T-helper 1 cell treated with Interleukin-12 subunit alpha and Interleukin-12 subunit beta and Interleukin-4 antibody, amounts not matched to agents 30 μg/mL and 1 μg/mL, for 36 hours (primary cell): ENCODE measurements around the gene SUPT4H1.
A peak's percentile ranks its signal among the peaks of the same experiment; 100 is the strongest.
"Not testable (repeated sequence)": the region's sequence is repeated elsewhere in the genome, so short reads cannot be mapped to it uniquely, and the experiment has no call there.

Experiments used
- H3K27ac Mint-ChIP-seq: one replicate; pipeline ENCODE4 v1.8.0; 2021; ENCODE audit warnings: mild to moderate bottlenecking, mixed read lengths
- H3K27me3 Mint-ChIP-seq: one replicate; pipeline ENCODE4 v1.8.0; 2021; ENCODE audit warnings: low read depth, mixed read lengths
- H3K36me3 Mint-ChIP-seq: one replicate; pipeline ENCODE4 v1.8.0; 2021; ENCODE audit warnings: low read depth, mixed read lengths
- H3K4me1 Mint-ChIP-seq: one replicate; pipeline ENCODE4 v1.8.0; 2021; ENCODE audit warnings: low read depth, mixed read lengths
- H3K4me3 Mint-ChIP-seq: one replicate; pipeline ENCODE4 v1.8.0; 2021; ENCODE audit warnings: mild to moderate bottlenecking, moderate library complexity, mixed read lengths
- H3K9me3 Mint-ChIP-seq: one replicate; pipeline ENCODE4 v1.8.0; 2021; ENCODE audit warnings: mixed read lengths

SUPT4H1 gene

GRCh38 chr17:58344047-58344790, 7.8 kb downstream of the SUPT4H1 start:
- H3K4me3 Mint-ChIP-seq: peak overlapping the region; percentile 99

GRCh38 chr17:58343131-58343530, 8.9 kb downstream of the SUPT4H1 start:
- Mint-ChIP-seq H3K9me3 (no peaks in the 10 kb centered on the region), H3K27me3 (no peaks in the 10 kb centered on the region), H3K4me1 (peaks cover 63% of the 10 kb centered on the region), H3K27ac (peak overlapping the region; percentile 94), H3K4me3 (peak overlapping the region; percentile 99), H3K36me3 (peaks cover 80% of the 10 kb centered on the region)

More at GRCh38 chr17:58344047-58344790, 7.8 kb downstream of the SUPT4H1 start:
- H3K4me1 Mint-ChIP-seq: peaks cover 71% of the 10 kb centered on the region
- H3K36me3 Mint-ChIP-seq: peaks cover 83% of the 10 kb centered on the region
- H3K27me3 Mint-ChIP-seq: no peaks in the 10 kb centered on the region
- H3K9me3 Mint-ChIP-seq: no peaks in the 10 kb centered on the region
- H3K27ac Mint-ChIP-seq: peak overlapping the region; percentile 94

DNA sequence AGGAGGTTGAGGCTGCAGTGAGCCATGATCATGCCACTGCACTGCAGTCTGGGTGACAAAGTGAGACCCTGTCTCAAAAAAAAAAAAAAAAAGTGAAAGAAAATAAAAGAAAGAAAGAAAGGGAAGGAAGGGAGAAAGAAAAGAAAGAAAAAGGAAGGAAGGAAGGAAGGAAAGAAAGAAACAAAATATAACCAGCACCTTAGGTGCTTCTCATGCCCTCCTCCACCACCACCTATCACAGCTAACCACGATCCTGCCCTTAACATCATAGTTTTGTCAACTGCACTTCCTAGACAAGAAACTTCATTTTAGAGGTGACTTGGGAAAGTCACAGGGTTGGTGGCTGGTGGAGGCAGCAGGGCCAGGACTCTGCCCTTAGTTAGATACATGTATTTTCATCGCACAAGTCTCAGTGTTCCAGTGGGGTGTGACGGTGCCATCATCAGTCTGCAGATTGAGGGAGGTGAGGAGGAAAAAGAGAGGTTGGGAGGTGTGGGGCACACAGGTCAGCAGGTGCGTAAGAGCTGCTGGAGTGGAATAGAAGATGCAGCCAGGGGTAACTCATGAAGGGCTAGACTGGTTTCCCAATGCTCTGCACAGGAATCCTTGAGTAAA, 10.0 kb downstream of the SUPT4H1 start:
- Mint-ChIP-seq H3K36me3 (peaks cover 71% of the 10 kb centered on the region), H3K4me3 (peak overlapping the region; percentile 99), H3K4me1 (peaks cover 57% of the 10 kb centered on the region)

DNA sequence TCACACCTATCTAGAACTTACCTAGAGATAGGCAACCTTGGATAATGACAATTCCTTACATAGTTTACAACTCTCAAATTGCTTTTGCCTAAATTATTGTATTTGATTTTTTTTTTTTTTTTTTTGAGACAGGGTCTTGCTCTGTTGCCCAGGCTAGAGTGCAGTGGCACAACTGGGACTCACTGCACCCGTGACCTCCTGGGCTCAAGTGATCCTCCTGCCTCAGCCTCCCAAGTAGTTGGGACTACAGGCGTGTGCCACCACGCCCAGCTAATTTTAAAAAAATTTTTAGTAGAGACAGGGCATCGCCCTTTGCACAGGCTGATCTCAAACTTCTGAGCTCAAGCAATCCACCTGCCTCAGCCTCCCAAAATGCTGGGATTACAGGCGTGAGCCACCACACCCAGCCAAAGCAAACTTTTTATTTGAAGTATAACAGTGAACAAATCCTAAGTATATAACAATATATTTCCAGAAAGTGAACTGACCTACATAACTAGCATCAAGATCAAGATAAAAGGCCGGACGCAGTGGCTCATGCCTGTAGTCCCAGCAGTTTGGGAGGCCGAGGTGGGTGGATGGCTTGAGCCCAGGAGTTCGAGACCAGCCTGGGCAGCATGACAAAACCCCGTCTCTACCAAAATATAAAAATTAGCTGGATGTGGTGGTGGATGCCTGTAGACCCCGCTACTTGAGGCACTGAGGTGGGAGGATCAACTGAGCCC, 10.7 kb downstream of the SUPT4H1 start:
- Mint-ChIP-seq H3K27ac (peak overlapping the region; percentile 96), H3K4me1 (peaks cover 60% of the 10 kb centered on the region), H3K36me3 (peaks cover 64% of the 10 kb centered on the region), H3K4me3 (peak overlapping the region; percentile 99)
- not testable (repeated sequence) for H3K9me3 Mint-ChIP-seq, H3K27me3 Mint-ChIP-seq

More for the DNA sequence above, 10.0 kb downstream of the SUPT4H1 start:
- H3K9me3 Mint-ChIP-seq: no peaks in the 10 kb centered on the region
- no peaks in the 10 kb centered on the region for H3K27me3 Mint-ChIP-seq
- peak overlapping the region; percentile 94 for H3K27ac Mint-ChIP-seq

DNA sequence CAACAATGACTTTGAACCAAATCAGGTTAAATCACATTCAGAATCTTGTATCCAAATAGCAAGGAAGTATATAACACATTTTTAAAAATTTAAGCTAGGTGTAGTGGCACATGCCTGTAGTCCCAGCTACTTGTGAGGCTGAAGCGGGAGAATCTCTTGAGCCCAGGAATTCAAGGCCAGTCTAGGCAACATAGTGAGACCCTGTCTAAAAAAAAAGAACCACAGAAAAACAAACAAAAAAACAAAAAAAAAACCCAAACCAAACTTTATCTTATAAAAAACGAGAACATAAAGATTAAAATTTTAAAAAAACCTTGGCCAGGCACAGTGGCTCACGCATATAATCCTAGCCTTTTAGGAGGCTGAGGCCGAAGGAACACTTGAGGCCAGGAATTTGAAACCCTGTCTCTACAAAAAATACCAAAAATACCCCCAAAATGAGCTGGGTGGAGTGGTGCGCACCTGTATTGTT, 11.6 kb downstream of the SUPT4H1 start:
- H3K4me1 Mint-ChIP-seq: peaks cover 60% of the 10 kb centered on the region
- peaks cover 56% of the 10 kb centered on the region for H3K36me3 Mint-ChIP-seq
- no peaks in the 10 kb centered on the region for H3K27me3 Mint-ChIP-seq
- H3K9me3 Mint-ChIP-seq: no peaks in the 10 kb centered on the region
- peak overlapping the region; percentile 99 for H3K4me3 Mint-ChIP-seq
- H3K27ac Mint-ChIP-seq: peak overlapping the region; percentile 96

DNA sequence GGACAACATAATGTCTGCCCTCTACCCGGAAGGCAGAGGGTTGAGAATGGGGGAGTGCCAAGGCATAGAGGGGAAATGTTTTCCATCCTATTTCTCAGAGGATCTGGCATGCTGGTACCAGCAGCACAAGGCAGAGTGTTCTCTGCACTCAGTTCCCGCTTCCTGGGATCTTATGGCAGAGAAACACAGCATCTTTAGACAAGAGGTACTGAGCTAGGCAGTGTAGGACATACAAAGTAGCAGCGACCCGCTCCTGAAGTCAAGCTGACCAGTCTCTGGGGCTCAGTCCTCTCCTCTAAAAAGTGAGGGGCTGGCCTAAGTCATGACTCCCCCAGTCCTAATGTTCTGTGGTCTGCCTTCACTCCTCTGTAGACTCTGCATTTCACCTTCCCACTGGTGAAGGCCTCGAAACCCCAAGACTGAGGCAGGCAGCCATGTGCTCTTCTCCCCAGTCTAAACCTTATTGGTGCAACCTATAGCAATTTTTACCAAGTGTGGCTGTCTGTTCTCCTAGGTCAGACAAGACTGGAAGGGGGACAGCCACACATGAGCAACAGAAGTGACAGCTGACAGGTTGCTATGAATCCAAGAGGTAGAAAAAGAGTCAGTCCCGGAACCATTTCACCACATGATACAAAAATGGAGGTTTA, 12.1 kb downstream of the SUPT4H1 start:
- peaks cover 50% of the 10 kb centered on the region for H3K36me3 Mint-ChIP-seq
- H3K27ac Mint-ChIP-seq: peak overlapping the region; percentile 96
- H3K4me1 Mint-ChIP-seq: peaks cover 58% of the 10 kb centered on the region
- peak overlapping the region; percentile 99 for H3K4me3 Mint-ChIP-seq
- H3K27me3 Mint-ChIP-seq: no peaks in the 10 kb centered on the region
- no peaks in the 10 kb centered on the region for H3K9me3 Mint-ChIP-seq

DNA sequence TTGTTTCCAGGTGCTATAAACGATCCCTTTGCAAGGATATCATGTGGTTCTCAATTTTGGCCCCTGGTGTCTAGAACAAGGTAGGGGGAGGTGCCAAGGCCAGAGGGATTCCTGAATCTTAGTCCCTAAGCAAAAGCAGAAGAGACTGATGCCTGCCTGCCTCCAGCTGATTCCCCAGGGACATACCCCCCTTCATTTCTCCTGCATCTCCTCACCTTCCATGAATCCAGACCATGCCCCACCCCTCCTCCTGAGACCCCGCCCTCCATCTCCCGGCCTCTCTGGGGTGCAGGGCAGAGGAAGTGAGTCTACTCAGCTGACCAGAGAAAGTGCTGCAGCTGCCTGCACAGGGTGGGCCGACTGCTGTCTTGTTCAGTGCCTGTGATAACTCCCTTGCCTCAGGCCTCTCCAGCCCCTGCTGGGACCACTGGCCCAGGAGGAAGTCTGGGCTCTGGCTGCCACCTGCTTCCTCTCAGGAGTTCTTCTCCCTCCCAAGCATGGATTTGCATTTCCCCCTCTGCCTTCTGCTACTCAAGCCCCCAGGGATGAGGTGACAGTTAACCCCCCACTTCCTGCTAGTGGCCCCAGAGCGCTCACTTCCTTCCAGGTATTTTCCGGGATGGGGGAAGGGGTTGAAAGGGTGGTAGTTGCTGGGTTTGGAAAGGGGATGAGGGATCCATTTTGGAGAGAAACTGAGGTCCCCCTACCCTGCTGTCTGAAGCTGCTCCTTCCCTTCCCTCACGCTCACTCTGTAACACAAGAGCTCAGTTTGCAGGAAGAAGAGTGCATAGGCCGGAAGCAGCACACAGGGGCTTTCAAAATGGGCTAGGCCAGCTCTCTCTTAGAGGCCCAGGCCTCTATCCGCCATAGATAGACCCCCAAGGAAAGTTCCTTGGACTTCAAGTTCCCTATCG, 12.9 kb downstream of the SUPT4H1 start:
- Mint-ChIP-seq H3K27me3 (no peaks in the 10 kb centered on the region), H3K36me3 (peaks cover 48% of the 10 kb centered on the region), H3K9me3 (no peaks in the 10 kb centered on the region), H3K4me1 (peaks cover 59% of the 10 kb centered on the region), H3K4me3 (peak overlapping the region; percentile 99), H3K27ac (peak overlapping the region; percentile 96)

DNA sequence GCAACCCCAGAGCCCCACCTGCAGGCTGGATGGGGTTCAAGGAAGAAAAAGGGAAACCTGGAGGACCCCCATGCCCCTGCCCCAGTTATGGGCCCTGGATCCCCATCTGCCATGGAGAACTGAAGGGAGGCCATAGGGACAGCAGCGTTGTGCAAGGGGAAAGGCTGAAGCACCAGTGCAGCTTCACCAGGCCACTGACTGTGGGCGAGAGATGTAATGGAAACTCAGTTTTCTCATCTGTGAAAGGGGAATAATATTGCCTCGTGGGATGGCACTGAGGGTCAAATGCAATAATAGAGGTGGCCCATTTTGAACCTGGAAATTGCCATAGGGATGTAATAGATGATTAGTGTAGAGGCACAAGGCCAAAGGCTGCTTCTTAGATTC, 13.6 kb downstream of the SUPT4H1 start:
- peak overlapping the region; percentile 96 for H3K27ac Mint-ChIP-seq
- peaks cover 45% of the 10 kb centered on the region for H3K36me3 Mint-ChIP-seq
- H3K4me1 Mint-ChIP-seq: peaks cover 55% of the 10 kb centered on the region
- peak overlapping the region; percentile 99 for H3K4me3 Mint-ChIP-seq
- H3K9me3 Mint-ChIP-seq: no peaks in the 10 kb centered on the region
- H3K27me3 Mint-ChIP-seq: no peaks in the 10 kb centered on the region

DNA sequence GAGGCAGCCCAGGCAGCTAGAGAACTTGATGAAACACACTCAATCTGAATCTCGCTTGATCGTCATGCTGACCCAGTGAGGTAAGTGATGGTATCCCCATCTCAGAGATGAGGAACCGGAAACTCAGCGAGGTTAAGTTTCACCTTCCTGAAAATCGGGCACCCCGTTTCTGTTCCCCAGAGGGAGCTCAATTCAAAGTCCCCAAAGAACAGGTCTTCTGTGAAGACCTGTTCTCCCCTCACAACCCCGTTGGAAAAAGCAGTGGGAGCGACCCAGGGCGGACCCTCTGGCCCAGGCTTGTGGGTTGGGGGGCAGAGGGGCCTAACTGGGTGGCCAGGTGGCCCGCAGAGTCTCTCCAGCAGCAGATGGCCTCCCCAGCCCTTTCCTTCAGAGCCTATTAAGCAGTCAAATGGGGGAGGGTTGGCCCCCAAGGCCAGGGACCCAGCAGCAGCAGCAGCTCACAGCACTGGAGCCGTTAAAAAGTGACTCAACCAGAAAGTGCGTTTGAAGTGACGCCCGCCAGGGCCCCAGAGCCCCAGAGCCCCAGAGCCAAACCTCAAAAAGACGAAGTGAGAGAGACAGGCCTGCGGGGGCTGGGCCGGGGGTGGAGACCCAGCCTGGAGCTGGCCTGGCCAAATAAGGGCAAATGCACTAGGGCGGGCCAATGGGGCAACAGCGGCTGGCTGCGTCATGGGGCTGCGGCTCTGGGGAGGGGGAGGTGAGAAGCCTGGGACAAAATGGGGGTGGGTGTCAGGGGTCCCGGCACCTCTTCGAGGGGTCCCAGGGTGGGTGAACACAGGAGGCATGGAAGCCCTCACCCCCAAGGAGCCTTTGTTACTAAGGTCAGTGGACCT, 14.2 kb downstream of the SUPT4H1 start:
- Mint-ChIP-seq H3K9me3 (no peaks in the 10 kb centered on the region), H3K27me3 (no peaks in the 10 kb centered on the region), H3K27ac (peak overlapping the region; percentile 96), H3K36me3 (peaks cover 39% of the 10 kb centered on the region), H3K4me1 (peaks cover 54% of the 10 kb centered on the region), H3K4me3 (peak overlapping the region; percentile 99)

GRCh38 chr17:58337210-58337599, 14.8 kb downstream of the SUPT4H1 start:
- peaks cover 35% of the 10 kb centered on the region for H3K36me3 Mint-ChIP-seq
- H3K4me3 Mint-ChIP-seq: peak overlapping the region; percentile 99
- H3K27ac Mint-ChIP-seq: peak overlapping the region; percentile 96
- H3K27me3 Mint-ChIP-seq: peaks cover under 1% of the 10 kb centered on the region
- no peaks in the 10 kb centered on the region for H3K9me3 Mint-ChIP-seq
- peaks cover 51% of the 10 kb centered on the region for H3K4me1 Mint-ChIP-seq

- Mint-ChIP-seq H3K4me1 (peaks cover 52% of the 10 kb centered on the region), H3K36me3 (peaks cover 36% of the 10 kb centered on the region), H3K9me3 (no peaks in the 10 kb centered on the region), H3K4me3 (peak overlapping the region; percentile 99), H3K27me3 (peaks cover 6% of the 10 kb centered on the region), H3K27ac (peak overlapping the region; percentile 96)
Measured at GRCh38 chr17:58336456-58337209, 15.4 kb downstream of the SUPT4H1 start.

GRCh38 chr17:58335779-58336455, 16.1 kb downstream of the SUPT4H1 start:
- peaks cover 6% of the 10 kb centered on the region for H3K27me3 Mint-ChIP-seq
- H3K4me3 Mint-ChIP-seq: peak overlapping the region; percentile 99
- no peaks in the 10 kb centered on the region for H3K9me3 Mint-ChIP-seq
- H3K36me3 Mint-ChIP-seq: peaks cover 40% of the 10 kb centered on the region
- peak overlapping the region; percentile 96 for H3K27ac Mint-ChIP-seq
- peaks cover 52% of the 10 kb centered on the region for H3K4me1 Mint-ChIP-seq
